DND-41 (cell line): ENCODE measurements around the gene RPRD2.

Experiments
- ATAC-seq: fragments of 200-7000 bp; cut with Tn5 transposase; 3 replicates; pipeline ENCODE4 v1.9.1; 2021; ENCODE audit warnings: low read depth; ENCODE audit not compliant: insufficient read depth
- DNase-seq: peaks from one replicate; pipeline ENCODE4 v3.0.0-alpha.2; 2020
- H2AFZ ChIP-seq: 2 replicates; pipeline ENCODE4 v1.6.0; 2012; ENCODE audit warnings: low read depth, low read length
- H3K27ac ChIP-seq: 2 replicates; pipeline ENCODE4 v1.5.1; 2012; ENCODE audit warnings: low read length, inconsistent platforms
- H3K27me3 ChIP-seq: fragments of 200-600 bp; sonication (generic); 2 replicates; pipeline ENCODE4 v1.6.0; 2012; ENCODE audit warnings: low read length, mild to moderate bottlenecking, inconsistent platforms; ENCODE audit not compliant: insufficient read depth, poor library complexity
- H3K36me3 ChIP-seq: 2 replicates; pipeline ENCODE4 v1.5.1; 2012; ENCODE audit warnings: low read length, inconsistent platforms; ENCODE audit not compliant: insufficient read depth
- H3K4me1 ChIP-seq: 2 replicates; pipeline ENCODE4 v1.5.1; 2012; ENCODE audit warnings: mild to moderate bottlenecking, low read length; ENCODE audit not compliant: insufficient read depth
- H3K4me2 ChIP-seq: 2 replicates; pipeline ENCODE4 v1.6.0; 2012; ENCODE audit warnings: mild to moderate bottlenecking, moderate library complexity, low read length, inconsistent platforms; ENCODE audit not compliant: insufficient read depth
- H3K4me3 ChIP-seq, 2 experiments: fragments of 200-600 bp in 1 of 2; shearing (Covaris generic) in 1 of 2; 2 replicates each; pipeline ENCODE4 v1.5.1; 2012 to 2016; ENCODE audit warnings: inconsistent platforms in 2 of 2, low read length in 2 of 2, mild to moderate bottlenecking in 2 of 2, low read depth in 1 of 2, moderate library complexity in 1 of 2
- H3K79me2 ChIP-seq: 2 replicates; pipeline ENCODE4 v1.6.0; 2012; ENCODE audit warnings: low read length, inconsistent platforms; ENCODE audit not compliant: insufficient read depth
- H3K9ac ChIP-seq: 2 replicates; pipeline ENCODE4 v1.6.0; 2012; ENCODE audit warnings: low read depth, mild to moderate bottlenecking, inconsistent platforms, low read length, moderate library complexity
- H3K9me3 ChIP-seq: 2 replicates; pipeline ENCODE4 v1.5.1; 2012; ENCODE audit warnings: low read length, moderate library complexity, mild to moderate bottlenecking, inconsistent platforms; ENCODE audit not compliant: insufficient read depth, severe bottlenecking
- H4K20me1 ChIP-seq: 2 replicates; pipeline ENCODE4 v1.6.0; 2012; ENCODE audit warnings: low read length; ENCODE audit not compliant: insufficient read depth
- EZH2 ChIP-seq: IDR thresholded peaks from 3 replicates; pipeline ENCODE4 v1.6.1; 2012; ENCODE audit warnings: borderline replicate concordance, low read depth, mild to moderate bottlenecking, moderate library complexity, low read length, inconsistent platforms; ENCODE audit not compliant: severe bottlenecking
- TF ChIP-seq, protein P1 (sequence below): IDR thresholded peaks from 2 replicates; pipeline ENCODE4 v1.5.1; 2012; ENCODE audit warnings: borderline replicate concordance, low read length, moderate library complexity, mild to moderate bottlenecking; ENCODE audit not compliant: poor library complexity, severe bottlenecking; ENCODE audit errors: extremely low read depth

The RPRD2 gene

DNA sequence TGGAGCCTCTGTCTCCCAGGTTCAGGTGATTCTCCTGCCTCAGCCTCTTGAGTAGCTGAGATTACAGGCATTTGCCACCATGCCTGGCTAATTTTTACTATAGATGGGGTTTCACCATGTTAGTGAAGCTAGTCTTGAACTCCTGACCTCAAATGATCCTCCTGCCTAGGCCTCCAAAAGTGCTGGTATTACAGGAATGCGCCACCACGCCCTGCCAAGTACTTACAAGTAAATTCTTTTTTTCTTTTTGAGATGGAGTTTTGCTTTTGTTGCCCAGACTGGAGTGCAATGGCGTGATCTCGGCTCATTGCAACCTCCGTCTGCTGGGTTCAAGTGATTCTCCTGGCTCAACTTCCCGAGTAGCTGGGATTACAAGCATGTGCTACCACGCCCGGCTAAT lies 42.5 kb downstream of the RPRD2 start:
- DNase-seq: no peak
- Histone ChIP-seq H3K4me2 (no peak overlapping the region), H3K9ac (no peak overlapping the region), H3K27me3 (no peaks in the 10 kb centered on the region), H3K4me3 (no peak overlapping the region), H3K27ac (no peak overlapping the region), H3K79me2 (peaks cover 100% of the 10 kb centered on the region), H3K4me1 (no peaks in the 10 kb centered on the region), H2AFZ (no peak overlapping the region), H3K36me3 (peaks cover 3% of the 10 kb centered on the region; the same call in 1 of the 2 replicates), H3K9me3 (no peaks in the 10 kb centered on the region), H4K20me1 (peaks cover 69% of the 10 kb centered on the region)
- ATAC-seq: no peak
- TF ChIP-seq EZH2: no peak
- TF ChIP-seq, protein P1, sequence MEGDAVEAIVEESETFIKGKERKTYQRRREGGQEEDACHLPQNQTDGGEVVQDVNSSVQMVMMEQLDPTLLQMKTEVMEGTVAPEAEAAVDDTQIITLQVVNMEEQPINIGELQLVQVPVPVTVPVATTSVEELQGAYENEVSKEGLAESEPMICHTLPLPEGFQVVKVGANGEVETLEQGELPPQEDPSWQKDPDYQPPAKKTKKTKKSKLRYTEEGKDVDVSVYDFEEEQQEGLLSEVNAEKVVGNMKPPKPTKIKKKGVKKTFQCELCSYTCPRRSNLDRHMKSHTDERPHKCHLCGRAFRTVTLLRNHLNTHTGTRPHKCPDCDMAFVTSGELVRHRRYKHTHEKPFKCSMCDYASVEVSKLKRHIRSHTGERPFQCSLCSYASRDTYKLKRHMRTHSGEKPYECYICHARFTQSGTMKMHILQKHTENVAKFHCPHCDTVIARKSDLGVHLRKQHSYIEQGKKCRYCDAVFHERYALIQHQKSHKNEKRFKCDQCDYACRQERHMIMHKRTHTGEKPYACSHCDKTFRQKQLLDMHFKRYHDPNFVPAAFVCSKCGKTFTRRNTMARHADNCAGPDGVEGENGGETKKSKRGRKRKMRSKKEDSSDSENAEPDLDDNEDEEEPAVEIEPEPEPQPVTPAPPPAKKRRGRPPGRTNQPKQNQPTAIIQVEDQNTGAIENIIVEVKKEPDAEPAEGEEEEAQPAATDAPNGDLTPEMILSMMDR: no peak

DNA sequence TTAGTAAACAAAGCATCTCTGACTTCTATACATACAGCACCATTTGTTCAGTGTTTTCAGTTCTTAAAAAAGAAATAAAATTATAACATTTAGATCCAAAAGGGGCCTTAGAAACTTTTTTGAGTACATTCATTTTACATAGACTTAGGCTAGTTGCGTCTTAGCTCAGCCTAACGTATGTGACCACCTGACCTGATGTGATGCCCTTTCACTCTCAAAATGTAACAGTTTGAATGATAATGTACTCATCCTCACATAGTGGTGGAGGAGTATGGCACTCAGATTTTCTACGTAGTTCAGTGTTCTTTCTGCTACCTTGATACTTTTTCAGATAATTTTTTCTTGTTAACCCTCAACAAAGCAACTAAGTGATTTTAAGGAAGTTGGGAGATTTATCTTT lies 43.4 kb downstream of the RPRD2 start:
- H3K36me3 ChIP-seq: peaks cover 3% of the 10 kb centered on the region; the same call in 1 of the 2 replicates
- DNase-seq (no peak), ATAC-seq (no peak)
- peaks cover 69% of the 10 kb centered on the region for H4K20me1 ChIP-seq
- peaks cover 100% of the 10 kb centered on the region for H3K79me2 ChIP-seq
- no peak overlapping the region for H2AFZ ChIP-seq
- no peaks in the 10 kb centered on the region for H3K9me3 ChIP-seq
- H3K4me2 ChIP-seq: no peak overlapping the region
- no peak overlapping the region for H3K27ac ChIP-seq
- TF ChIP-seq, protein P1: no peak
- no peak for TF ChIP-seq EZH2
- no peaks in the 10 kb centered on the region for H3K4me1 ChIP-seq
- no peaks in the 10 kb centered on the region for H3K27me3 ChIP-seq
- no peak overlapping the region for H3K9ac ChIP-seq
- H3K4me3 ChIP-seq: no peak overlapping the region

DNA sequence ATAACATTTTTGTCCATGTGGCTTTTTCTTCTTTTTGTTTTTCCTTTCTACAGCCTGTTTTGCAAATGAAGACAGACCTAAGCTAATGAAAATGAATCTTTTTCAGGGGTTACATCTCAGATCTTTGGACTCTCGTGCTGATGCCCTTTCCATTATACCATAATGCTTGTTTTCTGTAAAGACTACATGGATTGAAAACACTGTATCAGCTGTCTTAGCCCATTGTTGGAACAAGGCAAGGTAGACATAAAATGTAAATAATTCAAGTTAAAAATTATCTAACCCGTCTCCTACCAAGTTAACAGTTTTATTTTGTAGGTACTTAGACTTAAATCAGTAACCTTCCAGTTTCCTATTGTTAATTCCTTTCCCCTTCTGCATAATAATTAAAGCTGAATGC lies 44.9 kb downstream of the RPRD2 start:
- Histone ChIP-seq H3K36me3 (peaks cover 3% of the 10 kb centered on the region; the same call in 1 of the 2 replicates), H3K4me3 (no peak overlapping the region), H2AFZ (no peak overlapping the region), H3K79me2 (peaks cover 98% of the 10 kb centered on the region), H3K27me3 (no peaks in the 10 kb centered on the region), H3K4me2 (no peak overlapping the region), H3K9me3 (no peaks in the 10 kb centered on the region), H3K9ac (no peak overlapping the region), H3K27ac (no peak overlapping the region), H3K4me1 (no peaks in the 10 kb centered on the region), H4K20me1 (peaks cover 60% of the 10 kb centered on the region; the same call in 1 of the 2 replicates)
- TF ChIP-seq, protein P1: no peak
- TF ChIP-seq EZH2: no peak
- ATAC-seq: no peak
- no peak for DNase-seq
